NCI-H345 treated with DMSO at 0.1 percent for 48 hours (cell line): ENCODE results near the gene PLPPR5.
"Not testable (repeated sequence)": the region's sequence is repeated elsewhere in the genome, so short reads cannot be mapped to it uniquely, and the experiment has no call there.

Experiments used
- DNase-seq: peaks from one replicate; lab custom pipeline; 2025; ENCODE audit not compliant: unreplicated experiment; lab: John Stamatoyannopoulos, UW

Gene PLPPR5, protein sequence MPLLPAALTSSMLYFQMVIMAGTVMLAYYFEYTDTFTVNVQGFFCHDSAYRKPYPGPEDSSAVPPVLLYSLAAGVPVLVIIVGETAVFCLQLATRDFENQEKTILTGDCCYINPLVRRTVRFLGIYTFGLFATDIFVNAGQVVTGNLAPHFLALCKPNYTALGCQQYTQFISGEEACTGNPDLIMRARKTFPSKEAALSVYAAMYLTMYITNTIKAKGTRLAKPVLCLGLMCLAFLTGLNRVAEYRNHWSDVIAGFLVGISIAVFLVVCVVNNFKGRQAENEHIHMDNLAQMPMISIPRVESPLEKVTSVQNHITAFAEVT

DNA sequence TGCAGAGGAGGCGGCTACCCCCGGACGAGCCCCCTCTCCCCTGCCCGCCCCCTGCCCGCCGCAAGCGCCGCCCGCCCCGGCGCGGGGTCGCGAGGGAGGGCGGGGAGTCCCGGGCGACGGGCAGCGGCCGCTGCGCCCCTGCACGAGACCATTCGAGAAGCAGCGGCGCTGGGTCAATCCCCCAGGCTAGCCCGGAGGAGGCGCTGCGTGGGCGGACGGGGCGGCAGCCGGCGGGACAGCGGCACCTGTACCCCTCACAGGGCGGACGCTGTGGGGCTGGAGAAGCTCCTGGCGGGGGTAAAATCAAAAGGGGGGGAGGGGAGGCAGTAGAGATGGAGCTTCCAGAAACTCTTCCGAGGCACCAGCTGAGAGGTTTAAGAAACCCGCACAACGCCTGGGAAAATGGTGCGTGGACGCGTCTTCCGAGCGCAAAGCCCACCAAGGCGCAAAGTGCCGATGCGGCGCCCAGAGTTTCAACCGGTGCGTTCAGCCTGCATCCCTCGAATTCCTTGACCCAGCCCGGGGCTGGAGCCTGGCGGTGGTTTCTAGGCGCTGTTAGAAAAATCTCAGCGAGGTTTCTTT, at the start of gene PLPPR5:
PLPPR5 (minus strand) TSS at position 1 of the 582 bp plus-strand sequence. CDS start 190 bp downstream, outside the sequence.
- DNase-seq: no peak

DNA sequence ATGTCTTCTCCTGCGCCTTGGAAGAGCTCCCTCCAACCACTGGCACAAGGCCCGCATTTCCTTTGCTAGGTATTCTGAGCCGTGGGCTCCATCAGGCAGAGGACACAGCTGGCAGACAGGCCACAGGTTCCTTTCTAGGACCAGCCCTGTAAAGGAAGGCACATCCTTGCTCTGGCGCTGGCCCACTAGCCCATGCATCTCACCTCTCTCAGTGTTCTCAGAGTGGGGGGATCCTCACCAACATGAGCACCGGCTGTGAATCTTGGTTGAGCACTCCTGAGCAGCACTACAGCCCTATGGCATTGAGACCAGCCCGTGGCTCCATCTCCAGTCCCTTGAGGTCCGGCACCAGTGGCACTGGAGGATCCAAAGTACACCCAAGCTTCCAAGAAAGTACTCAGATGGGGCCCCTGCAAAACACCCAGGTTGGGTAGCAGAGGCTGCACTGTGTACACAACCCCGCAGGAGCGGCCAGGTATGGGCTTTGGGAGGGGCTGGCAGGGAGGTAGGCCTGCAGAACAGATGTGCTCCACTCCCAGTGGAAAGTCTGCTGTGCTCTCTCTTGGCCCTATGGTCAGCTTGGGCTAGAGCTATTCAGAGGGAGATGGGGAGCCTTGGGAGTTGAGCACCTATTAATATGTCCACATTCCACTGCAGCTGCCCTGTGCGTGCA, 47.1 kb upstream of the PLPPR5 start:
- no peak for DNase-seq

DNA sequence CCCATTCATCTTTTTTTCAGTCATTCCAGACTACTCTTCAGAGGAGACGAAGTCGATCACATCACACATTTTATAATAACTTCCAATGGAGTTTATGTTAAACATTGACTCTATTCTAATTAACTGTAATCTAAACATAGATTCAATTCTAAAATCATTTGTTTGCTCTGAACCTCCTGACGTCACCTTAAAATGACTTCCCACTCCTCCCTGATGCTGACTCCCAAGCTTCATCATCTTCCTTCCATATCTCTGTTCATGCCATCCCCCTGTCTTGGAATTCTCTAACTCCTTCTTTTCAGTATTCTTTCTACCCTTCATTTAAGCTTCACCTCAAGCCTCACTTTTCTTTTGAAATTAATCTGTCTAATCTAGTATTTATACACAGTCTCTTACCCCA, 45.1 kb upstream of the PLPPR5 start:
- no peak for DNase-seq

DNA sequence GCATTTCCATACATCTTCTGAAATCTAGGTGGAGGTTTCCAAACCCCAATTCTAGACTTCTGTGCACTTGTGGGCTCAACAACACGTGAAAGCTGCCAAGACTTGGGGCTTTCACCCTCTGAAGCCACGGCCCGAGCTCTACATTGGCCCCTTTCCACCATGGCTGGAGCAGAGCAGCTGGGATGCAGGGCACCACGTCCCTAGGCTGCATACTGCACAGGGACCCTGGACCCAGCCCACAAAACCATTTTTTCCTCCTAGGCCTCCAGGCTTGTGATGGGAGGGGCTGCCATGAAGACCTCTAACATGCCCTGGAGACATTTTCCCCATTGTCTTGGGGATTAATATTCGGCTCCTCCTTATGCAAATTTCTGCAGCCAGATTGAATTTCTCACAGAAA, 32.1 kb upstream of the PLPPR5 start:
- not testable (repeated sequence) for DNase-seq

DNA sequence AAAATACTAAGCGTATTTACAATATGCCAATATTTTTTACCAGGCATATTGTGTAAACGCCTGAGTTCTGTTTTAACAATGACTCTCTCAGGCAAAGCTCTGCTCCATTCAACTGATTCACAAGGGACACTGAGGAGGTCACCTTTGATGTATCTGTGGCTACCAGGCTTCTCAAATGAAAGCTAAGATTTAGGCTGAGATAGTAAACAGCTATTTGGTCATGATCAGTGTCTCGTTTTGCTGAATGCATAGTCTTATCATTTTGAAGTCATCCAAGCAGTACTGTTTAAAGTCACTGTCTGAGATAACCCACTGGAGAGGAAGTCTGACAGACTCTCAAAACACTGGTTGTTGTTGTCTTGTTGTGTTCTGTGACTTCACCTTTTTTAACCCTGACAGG, 13.7 kb upstream of the PLPPR5 start:
- DNase-seq: no peak

DNA sequence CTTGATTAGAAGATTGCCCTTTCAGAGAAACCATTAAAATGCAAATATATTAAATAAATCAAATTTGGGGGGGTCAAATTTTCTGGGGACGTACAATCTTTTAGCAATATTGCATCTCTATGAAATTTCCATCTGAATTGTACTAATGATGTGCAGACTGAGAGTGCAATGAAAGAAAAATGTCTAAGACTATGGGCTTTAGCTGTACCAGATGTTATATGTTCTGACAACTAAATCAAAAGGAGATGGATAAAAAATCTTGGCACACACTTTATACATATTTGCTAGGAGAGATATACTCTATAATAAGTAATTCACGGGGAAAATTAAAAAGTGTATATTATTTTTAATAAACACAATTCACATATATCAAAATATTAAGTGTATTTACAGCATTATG, 13.0 kb upstream of the PLPPR5 start:
- no peak for DNase-seq

DNA sequence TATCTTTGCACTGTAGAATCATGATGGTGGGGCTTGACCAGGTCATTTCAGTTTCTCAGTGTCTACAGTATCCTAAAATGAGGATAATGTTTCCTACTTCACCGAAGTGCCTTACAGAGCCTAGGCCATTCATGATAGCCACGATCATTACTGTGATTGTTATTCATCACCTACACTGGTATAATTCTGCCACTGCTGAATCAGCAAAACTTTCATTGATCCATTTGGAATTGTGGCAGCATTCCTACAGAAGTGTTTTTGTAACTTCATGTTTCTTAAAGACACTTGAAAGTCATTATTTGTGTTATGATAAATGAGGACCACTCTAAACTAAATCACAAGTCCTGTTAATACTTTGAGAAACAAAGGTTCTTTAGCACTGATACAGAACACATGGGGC, 6.0 kb upstream of the PLPPR5 start:
- DNase-seq: no peak

DNA sequence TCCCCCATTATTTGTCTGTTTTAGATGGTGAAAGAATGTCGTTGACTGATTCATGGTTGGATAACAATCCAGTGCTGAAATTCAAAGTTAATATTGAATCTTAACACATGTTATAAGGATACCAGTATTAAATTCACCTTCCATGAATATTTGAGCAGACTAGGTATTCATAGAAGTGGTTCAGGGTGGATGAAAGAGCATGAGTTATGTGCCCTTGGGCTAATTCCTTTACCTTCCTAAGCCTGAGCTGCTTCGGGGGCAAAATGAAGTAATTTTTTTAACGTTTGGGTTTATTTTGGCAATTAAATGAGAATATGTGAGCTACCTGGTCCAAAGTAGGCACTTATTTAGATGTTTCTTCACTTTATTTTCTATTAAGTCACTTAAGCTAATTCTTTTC, 2.7 kb upstream of the PLPPR5 start:
- DNase-seq: no peak

DNA sequence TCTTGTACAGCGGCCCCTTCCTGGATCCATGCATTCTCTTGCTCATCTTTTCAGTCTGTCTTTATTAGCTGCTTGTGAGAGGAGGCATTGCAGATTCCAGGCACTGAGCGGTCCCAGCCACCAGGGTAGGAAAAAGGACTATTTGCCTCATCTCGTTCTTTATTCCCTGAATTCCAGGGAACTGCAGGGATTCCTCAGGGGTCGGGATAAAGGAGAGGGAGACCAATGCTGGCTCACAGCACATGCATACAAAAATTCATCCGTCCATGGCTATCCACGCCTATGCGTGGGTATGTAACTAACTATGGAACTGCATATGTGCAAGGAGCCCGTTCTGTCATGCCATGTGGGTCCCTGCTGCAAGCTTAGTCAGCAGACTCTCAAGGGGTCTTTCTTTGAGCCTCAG, 879 bp upstream of the PLPPR5 start:
- DNase-seq: no peak

DNA sequence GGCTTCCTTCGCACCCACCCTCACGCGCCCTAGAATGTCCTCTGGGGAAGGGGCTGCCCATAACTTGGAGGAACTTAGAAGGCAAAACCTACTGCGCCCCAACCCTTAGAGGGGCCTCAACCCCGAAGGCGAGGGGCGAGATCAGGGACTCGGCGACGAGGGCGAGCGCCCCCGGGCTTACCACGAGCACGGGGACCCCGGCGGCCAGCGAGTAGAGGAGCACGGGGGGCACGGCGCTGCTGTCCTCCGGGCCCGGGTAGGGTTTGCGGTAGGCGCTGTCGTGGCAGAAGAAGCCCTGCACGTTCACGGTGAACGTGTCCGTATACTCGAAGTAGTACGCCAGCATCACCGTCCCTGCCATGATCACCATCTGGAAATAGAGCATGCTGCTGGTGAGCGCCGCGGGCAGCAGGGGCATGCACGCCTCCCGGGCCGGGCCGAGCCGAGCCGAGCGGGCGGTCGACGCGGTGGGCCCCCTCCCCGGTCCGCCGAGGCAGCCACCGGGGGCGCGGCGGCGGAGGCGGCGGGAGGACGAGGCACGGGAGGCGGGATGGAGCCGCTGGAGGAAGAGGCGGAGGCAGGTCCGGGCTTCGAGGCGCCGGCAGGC, 304 bp downstream of the PLPPR5 start:
- DNase-seq: peak; percentile 11

DNA sequence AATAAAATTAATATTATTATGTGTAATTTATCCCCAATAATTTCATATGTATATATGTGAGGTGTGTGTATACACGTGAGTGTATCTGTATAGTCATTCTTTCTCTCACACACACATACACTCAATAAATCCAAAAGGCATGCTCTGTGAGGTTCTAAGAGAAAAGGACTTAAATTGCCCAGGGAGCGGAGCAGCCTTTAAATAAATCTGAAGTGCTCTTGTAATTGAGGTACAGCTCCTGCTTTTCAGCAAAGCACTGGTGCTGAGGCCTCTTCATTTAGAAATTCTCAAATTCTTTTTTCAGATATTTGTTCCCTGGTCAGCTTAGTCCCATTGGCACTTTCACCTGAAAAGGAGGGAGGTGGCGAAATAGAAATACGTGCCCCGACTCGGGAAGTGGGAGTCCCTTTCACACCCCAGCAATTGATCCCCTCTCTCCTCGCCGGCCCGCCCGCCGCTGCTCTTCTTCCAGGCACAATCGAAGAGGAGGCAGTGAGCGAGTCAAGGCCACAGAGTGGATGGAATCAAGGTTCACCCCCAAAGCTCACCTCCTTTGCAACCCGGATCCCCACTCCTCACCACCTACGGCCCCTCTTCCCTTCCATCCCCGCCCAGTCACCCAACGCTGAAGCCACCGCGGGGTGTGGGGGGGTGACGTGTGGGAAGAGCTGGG, 944 bp downstream of the PLPPR5 start:
- no peak for DNase-seq

DNA sequence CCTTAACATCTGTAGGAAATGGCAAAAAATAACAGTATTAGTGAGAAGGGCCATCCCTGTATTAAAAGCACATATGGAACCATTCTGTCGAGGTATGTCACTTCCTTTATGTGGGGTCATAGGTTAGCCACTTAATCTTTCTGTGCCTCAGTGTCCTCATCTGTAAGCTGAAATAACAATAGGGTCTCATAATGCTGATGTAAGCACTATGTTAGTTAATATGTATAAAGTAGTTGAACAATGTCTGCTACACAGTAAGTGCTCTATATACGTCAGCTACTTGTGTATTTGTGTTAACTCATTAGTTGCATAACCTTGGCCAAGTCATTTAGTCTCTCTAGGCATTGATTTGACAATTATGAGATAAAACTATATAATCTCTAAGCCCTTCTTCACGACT, 11.8 kb downstream of the PLPPR5 start:
- no peak for DNase-seq

DNA sequence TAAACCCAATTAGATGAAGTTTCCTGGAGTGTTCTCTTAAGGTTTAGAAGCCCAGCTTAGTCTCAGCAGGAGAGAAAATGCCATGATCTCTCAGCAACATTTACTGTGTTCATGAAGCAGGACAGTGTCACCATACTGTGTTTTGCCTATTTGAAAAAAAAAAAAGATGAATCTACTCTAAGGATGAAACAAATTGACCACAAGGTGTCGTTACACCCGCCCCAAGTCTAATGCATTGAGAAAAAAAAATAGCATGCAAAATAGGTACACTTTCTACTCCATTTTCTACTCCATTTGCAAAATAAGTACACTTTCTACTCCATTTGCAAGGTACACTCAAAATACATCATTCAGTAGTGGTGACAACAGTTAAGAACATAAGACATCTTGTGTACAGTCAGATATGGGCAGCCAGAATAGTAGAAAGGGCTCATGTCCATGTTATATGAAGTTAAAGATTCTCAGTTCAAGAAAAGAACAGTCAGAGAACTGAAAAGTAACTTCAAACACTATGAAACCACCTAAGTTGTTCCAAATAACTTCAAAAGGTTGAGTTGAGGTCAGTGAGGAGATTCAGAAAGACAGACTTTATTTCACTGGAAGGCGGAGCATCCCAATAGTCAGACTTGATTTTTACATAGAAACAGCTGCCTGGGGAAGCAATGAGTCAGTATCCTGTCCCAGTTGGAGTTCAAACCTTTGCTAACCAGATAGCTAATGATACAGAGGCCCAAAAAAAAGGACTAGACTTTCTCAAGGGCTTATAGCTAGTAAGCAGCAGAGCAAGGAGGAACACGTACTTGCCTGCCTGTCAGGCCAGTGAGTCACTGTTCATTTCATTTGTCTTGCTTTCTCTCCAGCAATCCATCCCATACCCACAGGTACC, 13.3 kb downstream of the PLPPR5 start:
- no peak for DNase-seq

DNA sequence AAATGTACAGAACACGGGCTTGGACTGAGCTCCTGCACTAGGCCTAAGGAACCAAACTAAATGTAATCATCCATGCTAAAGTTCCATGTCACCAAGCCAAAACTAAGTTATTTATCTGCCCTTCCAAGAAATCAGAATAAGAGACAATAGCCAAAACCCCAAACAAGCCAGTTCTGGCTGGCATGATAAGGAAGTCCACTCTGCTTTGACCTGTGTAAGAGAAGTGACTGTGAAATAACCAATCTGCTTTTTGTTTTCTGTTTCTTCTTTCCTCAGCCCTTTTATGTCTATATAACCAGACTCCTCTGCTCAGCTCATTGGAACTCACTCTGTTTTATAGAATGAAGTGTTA, 15.1 kb downstream of the PLPPR5 start:
- DNase-seq: no peak

DNA sequence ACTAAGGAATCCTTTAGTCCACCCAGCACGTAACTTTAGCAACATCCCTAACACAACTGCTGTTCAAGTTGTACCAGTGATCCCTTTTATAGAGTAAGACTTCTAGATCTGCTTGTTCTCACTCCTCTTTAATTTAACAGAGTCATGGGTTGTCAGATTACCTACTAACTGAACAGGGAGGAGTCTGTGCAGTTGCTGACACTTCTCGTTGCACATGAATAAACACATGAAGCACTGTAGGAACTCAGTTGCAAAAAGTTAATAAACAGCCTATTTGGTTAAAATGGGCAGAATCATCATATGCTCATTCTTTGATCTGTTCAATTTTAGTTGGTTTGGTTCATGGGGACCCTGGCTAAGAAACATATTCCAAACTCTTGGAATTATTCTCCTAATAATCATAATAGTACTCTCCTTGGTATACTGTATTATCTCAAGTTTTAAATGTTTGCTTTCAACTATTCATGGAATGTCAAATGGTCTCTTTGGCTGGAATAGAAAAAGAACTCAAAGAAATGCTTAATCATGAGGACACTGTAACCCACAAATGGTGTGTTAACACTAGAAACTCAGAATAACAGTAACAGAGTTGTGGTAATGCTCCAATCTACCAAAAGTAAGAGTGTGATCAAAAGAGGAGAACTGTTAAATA, 15.6 kb downstream of the PLPPR5 start:
- no peak for DNase-seq

DNA sequence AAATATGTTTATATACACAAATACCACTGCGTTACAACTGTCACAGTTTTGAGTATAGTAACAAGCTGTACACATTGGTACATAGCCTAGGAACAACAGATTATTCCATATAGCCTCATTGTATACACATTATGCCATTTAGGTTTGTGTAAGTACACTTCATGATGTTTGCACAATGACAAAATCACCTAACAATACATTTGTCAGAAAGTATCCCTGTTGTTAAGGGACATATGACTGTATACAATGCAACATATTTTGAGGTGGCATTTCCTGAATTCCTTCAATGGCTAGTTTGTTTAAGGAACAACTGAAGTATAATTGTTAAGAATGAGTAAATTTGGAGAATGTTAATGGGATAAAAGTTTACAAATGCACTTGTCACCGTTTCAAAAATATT, 19.0 kb downstream of the PLPPR5 start:
- DNase-seq: no peak

DNA sequence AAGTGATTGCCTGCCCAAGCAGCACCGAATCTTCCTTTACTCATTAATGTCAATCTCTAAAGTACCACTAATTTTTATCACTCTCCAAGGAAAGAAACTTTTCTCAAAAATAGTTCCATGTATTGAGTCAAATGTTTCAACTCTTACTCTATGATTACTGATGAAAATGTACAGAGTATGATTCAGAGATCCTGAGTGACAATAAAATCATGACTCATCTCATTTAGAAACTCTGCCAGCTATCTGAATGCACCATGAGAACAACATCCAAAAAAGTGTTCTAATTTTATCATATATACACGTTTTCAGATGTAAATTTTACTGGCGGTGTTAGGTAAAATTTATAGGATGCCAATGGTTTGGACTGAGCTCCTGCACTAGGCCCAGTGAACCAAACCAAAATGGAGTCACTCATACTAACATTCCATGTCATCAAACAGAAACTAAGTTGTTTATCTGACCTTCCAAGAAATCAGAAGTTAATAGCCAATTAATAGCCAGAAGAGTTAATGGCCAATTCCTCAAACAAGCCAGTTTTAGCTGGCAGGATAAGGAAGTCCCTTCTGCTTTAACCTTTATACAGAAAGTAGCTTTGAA, 22.6 kb downstream of the PLPPR5 start:
- no peak for DNase-seq

DNA sequence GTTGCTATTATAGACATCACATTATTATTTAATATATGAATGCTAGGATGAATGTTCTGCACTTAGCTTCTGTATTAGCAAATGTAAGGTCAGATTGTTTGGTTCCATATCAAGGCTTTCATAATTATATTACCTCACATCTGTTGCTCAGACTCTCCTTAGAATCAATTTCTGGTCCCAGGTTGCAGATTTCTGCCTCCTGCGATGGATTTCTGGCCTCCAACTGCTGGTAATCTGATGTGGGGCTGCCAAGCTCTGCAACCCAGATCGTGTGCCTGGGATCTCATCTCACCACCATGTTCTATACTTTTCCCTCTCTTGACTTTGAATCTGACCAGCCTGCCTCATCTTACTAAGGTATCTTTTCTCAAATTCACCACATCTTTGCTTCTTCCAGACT, 25.2 kb downstream of the PLPPR5 start:
- DNase-seq: no peak

DNA sequence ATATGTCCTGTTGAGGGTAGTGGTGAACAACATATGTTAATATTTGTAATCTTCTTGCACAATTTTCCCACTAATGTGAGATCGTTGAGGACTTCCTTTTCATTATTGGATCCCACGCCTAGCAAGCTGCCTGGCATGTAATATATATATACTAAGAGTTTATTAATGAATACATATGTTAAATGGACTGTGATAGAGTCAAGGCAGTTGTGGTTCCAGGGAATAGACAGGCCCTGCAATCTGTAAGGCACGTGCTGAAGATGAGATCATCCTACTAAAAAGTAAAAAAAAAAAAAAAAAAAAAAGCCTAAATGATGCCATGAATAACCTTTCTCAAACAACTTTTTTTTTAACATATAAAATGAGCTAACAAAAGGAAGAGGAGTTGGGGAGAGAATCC, 28.9 kb downstream of the PLPPR5 start:
- no peak for DNase-seq

DNA sequence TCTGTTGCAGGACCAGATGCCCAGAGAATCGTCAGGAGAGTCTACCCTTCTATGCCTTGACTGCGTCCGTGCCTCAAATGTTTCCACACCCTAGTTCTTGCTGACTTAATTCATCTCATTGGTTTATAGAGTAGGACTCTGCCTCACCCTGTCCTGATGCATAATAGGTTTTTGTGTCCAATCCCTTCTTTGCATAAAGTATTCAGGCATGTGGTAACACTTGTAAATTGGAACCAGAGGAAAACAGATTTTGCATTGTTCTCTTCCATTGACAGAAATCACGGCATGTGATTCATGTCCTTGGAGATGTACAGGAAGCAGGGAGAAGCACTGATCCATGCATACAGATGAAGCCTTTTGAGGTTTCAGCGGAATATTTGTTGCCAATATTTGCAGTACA, 29.5 kb downstream of the PLPPR5 start:
- no peak for DNase-seq
